ENCODE measurements around the gene MCU.

The MCU gene

DNA sequence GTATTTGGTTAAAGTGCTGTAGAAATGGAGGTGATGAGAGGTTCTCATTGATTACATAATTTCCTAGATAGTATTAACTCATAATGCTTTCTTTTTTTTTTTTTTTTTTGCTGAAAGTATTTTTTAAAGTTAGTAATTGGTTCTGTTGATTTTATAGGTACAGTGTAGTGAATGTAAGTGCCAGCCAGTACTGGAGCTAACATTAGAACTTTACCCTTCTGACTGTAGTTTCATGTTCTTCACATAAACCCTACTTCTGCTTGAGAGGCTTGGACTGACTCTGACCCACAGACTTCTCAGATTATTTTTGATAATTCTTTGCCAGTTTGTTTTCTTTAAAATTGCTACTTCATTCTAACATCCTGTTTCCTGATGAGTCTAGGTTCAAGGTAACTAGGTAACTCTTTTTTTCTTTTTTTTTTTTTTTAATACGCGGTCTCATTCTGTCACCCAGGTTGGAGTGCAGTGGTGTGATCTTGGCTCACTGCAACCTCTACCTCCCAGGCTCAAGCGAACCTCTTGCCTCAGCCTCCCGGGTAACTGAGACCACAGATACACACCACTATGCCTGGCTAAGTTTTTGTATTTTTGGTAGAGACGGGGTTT, 109.4 kb downstream of the MCU start:
- peaks cover 19% of the 10 kb centered on the region for H3K4me1 ChIP-seq (ENCODE audit: insufficient read depth, low read length)
- no peak overlapping the region for H3K9ac ChIP-seq (ENCODE audit: low read depth, low read length)
- no peaks in the 10 kb centered on the region for H3K36me3 ChIP-seq (ENCODE audit: insufficient read depth, low read length)
- no peaks in the 10 kb centered on the region for H3K9me3 ChIP-seq (ENCODE audit: control insufficient read depth, insufficient read depth, low read length)

DNA sequence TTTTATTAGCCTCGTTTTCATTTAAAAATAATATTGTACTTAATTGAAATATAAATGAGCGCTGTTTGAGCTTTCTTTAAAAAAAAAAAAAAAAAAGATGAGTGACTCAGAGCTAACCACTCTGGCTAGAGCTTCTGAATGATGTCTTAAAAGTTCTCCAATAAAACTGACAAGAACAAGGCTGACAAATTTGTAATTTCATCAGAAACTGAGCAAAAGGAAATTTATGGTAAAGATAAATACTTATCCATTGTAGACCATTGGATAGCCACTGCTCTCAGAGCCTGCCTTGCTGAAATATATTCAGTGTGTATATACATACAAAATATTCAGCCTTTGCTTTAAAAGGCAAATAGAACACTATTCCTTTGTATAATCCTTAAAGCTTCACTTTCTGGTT, 110.4 kb downstream of the MCU start:
- H3K36me3 ChIP-seq (ENCODE audit: insufficient read depth, low read length): no peaks in the 10 kb centered on the region
- no peaks in the 10 kb centered on the region for H3K9me3 ChIP-seq (ENCODE audit: control insufficient read depth, insufficient read depth, low read length)
- H3K9ac ChIP-seq (ENCODE audit: low read depth, low read length): no peak overlapping the region
- peaks cover 19% of the 10 kb centered on the region for H3K4me1 ChIP-seq (ENCODE audit: insufficient read depth, low read length)

DNA sequence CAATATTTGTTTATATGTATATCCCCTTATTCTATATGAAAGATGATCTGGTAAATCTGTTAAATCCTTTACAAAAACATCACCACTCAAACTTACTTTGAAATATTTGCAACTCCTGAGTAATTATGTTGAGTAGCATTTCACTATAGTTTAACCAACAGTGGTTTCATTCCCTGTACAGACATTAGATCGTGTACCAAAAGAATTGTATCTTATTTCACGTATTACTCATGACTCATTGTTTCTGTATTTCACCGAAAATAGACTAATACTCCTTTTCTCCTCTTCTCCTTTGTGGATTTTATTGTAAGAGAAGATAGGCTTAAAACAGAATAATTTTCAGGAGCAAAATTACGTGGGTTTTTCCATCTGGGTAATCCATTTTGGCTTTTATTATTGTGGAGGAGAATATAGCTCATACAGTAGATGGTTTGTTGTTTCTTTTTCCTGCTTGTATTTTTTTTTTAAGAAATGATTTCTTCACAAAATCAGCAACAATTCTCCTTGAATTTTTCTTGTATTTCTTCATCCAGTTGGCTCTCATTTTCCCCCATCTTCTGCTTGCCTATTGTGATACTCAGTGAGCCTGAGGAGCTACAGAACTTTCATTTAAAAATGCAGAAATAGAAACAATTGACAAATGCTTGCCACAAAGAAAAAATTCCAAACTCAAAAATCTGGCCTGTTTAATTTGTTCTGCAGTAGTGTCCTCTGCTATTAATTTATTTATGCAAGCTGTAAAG, 111.0 kb downstream of the MCU start:
- Histone ChIP-seq H3K9ac (ENCODE audit: low read depth, low read length) (no peak overlapping the region), H3K36me3 (ENCODE audit: insufficient read depth, low read length) (no peaks in the 10 kb centered on the region), H3K4me1 (ENCODE audit: insufficient read depth, low read length) (peaks cover 19% of the 10 kb centered on the region), H3K9me3 (ENCODE audit: control insufficient read depth, insufficient read depth, low read length) (no peaks in the 10 kb centered on the region)

DNA sequence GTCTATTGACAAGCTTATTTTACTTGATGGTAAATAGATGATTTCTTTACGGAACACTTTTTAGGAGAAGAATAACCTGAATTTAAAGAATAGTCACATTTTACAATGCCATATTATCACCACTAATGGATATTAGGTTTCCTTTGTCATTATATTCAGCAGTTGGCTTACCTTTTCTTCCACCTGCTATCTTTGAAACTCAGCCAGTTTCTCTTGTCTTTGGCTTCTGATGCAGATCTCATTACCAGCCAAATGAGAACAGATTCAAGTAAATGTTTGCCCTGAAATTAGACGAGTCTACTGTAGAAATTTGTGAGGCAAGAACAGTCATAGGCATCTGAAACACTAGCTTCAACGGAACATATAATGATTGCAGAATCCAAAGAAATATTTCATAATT, 116.1 kb downstream of the MCU start:
- Histone ChIP-seq H3K9me3 (ENCODE audit: control insufficient read depth, insufficient read depth, low read length) (no peaks in the 10 kb centered on the region), H3K36me3 (ENCODE audit: insufficient read depth, low read length) (no peaks in the 10 kb centered on the region), H3K9ac (ENCODE audit: low read depth, low read length) (no peak overlapping the region), H3K4me1 (ENCODE audit: insufficient read depth, low read length) (peaks cover under 1% of the 10 kb centered on the region; the same call in 1 of the 2 replicates)

DNA sequence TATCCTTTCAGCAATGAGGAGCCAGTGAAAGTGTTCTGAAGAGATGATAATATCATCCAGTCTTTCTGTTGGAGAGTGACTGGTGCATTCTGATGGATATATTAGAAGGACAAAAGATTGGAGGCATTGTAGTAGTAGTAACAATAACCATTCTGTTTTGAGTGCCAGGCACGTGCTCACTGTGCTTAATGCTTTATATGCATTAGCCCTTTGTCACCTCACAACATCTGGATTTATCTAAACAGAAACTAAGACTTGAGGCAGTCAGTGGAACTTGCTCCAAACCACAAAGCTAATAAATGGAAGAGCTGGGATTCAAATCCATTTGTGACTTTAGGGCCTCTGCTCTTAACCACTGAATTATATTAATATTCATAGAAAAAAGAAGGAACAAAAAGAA, 117.1 kb downstream of the MCU start:
- Histone ChIP-seq H3K9ac (ENCODE audit: low read depth, low read length) (no peak overlapping the region), H3K9me3 (ENCODE audit: control insufficient read depth, insufficient read depth, low read length) (no peaks in the 10 kb centered on the region), H3K4me1 (ENCODE audit: insufficient read depth, low read length) (no peaks in the 10 kb centered on the region), H3K36me3 (ENCODE audit: insufficient read depth, low read length) (no peaks in the 10 kb centered on the region)

DNA sequence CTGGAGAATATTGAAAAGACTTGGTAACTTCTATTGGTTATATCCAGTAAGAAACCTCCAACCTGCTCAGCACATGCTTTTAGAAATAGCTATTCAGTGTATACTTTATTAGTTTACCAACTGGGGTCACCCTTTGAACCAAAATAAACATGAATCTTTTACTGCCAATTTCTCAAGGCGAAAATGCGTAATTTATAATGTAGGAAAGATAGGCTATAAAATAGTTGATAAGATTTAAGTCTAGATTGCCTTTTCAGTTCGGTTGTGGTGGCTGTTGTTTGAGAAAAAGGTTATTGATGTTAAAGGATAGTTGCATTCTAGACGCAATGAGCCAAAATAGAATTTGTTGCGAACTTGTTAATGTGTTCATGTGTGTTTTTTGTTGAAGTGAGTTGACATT, 119.0 kb downstream of the MCU start:
- Histone ChIP-seq H3K9ac (ENCODE audit: low read depth, low read length) (no peak overlapping the region), H3K36me3 (ENCODE audit: insufficient read depth, low read length) (no peaks in the 10 kb centered on the region), H3K4me1 (ENCODE audit: insufficient read depth, low read length) (no peaks in the 10 kb centered on the region), H3K9me3 (ENCODE audit: control insufficient read depth, insufficient read depth, low read length) (no peaks in the 10 kb centered on the region)

DNA sequence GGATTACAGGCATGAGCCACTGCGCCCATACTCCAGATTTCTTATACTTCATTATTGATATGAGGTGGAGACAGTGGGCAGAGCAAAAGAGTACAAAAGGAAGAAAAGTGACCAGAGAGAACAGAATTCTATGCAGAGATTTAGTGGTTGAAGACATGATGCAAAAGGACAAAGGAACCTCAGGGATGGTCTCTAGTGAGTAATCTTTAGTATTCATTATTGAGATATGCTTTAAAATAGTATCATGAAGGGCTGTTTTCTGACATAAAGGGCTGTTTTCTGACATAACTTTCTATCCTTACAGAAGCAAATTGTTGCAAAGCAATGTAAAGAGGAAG, 120.4 kb downstream of the MCU start:
- Histone ChIP-seq H3K9ac (ENCODE audit: low read depth, low read length) (no peak overlapping the region), H3K4me1 (ENCODE audit: insufficient read depth, low read length) (no peaks in the 10 kb centered on the region), H3K36me3 (ENCODE audit: insufficient read depth, low read length) (no peaks in the 10 kb centered on the region), H3K9me3 (ENCODE audit: control insufficient read depth, insufficient read depth, low read length) (no peaks in the 10 kb centered on the region)

DNA sequence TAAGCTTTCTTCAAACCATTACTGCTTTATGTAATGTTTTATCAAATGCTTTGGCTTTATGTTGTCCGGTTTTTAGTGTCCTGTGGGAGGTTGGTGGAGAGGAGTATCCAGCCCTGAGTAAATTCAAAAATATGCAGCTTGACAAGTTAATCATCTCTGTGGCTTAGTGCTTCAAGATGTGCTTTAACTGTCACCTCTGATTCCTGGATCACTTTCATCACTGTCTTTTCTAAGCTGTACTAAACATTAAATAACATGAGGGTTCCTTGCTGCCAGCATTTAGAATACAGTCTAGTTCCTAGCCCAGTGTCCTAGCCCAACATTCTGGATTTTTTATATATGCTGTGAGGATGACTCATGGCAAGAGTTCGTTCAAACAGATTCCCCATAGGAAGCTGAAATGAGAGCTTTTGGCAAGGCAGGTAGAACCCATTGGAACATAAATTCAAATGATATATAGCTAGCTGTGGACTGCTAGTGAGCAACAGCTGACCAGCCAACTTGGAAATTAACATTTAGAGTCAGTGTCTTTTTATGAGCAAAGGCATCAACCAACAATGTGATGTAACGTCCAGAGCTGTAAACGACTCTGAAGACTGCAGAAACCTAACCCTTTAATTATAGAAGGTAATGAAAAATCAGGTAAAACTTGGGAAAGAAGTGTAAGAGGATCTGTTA, 120.9 kb downstream of the MCU start:
- H3K4me1 ChIP-seq (ENCODE audit: insufficient read depth, low read length): no peaks in the 10 kb centered on the region
- H3K36me3 ChIP-seq (ENCODE audit: insufficient read depth, low read length): no peaks in the 10 kb centered on the region
- H3K9me3 ChIP-seq (ENCODE audit: control insufficient read depth, insufficient read depth, low read length): no peaks in the 10 kb centered on the region
- H3K9ac ChIP-seq (ENCODE audit: low read depth, low read length): no peak overlapping the region

DNA sequence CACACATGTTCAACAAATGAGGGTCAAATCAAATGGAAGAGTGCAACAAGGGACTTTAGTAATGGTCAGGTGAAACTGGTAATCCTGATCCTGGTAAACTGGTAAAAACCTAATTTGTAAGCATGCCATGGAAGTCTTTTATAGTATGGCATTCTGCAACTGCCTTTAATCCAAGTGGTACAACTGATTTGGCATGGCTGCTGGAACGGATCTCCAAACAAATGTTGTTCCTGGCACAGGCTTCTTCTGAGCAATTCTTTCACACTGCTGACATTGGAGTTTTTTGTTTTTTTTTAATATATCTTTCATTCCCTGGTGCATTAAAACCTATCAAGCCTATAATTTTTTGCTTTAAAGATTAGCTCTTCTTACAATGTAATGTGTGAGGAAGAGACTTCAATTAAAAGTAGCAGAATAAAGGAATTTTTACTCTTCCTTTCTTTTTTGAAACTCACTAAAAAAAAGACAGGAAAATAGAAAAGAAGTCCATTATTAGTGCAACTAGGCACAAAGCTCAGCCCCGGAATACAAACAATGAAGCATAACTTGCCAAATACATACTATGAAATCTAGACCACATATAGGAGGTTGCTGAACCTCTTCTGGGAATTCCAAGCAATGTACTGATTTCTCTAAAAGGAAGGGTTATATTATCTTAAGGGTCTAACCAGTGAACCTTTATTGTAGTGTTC, 122.3 kb downstream of the MCU start:
- Histone ChIP-seq H3K4me1 (ENCODE audit: insufficient read depth, low read length) (no peaks in the 10 kb centered on the region), H3K36me3 (ENCODE audit: insufficient read depth, low read length) (no peaks in the 10 kb centered on the region), H3K9me3 (ENCODE audit: control insufficient read depth, insufficient read depth, low read length) (no peaks in the 10 kb centered on the region), H3K9ac (ENCODE audit: low read depth, low read length) (no peak overlapping the region)

DNA sequence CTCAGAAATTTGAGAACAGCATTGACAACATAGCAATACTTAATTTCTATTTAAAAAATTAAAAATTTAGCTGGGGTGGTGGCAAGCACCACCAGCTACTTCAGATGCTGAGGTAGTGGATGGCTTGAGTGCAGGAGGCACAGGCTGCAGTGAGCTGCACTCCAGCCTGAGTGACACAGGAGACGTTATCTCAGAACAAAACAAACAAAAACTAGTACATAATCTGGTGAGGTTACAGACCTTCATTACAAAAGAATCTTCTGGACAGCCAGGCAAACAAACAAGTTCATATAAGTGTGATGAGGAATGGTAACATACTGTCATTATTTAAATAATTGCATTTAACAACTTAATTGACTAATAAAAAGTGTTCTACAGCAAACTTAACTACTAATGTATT, 124.6 kb downstream of the MCU start:
- Histone ChIP-seq H3K4me1 (ENCODE audit: insufficient read depth, low read length) (no peaks in the 10 kb centered on the region), H3K36me3 (ENCODE audit: insufficient read depth, low read length) (no peaks in the 10 kb centered on the region), H3K9me3 (ENCODE audit: control insufficient read depth, insufficient read depth, low read length) (no peaks in the 10 kb centered on the region), H3K9ac (ENCODE audit: low read depth, low read length) (no peak overlapping the region)

DNA sequence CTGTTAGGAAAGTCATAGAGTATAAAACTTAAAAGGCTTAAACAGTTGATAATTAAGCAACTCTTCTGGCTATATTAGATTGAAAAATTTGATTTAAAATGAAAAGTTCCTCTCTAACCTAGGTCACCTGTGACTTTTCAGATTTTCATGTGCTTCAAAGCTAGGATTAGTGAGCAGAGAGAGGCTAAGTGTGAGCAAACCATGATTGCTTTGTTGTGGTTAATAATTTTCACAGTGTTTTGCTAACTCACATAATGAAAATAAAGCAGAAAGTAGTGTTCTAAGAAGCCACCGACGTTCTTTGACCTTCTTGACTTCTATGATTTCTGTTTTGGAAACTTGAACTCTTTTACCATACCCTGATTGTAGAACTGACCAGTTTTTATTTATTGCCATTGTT, 126.1 kb downstream of the MCU start:
- Histone ChIP-seq H3K9ac (ENCODE audit: low read depth, low read length) (no peak overlapping the region), H3K4me1 (ENCODE audit: insufficient read depth, low read length) (no peaks in the 10 kb centered on the region), H3K36me3 (ENCODE audit: insufficient read depth, low read length) (no peaks in the 10 kb centered on the region), H3K9me3 (ENCODE audit: control insufficient read depth, insufficient read depth, low read length) (no peaks in the 10 kb centered on the region)

DNA sequence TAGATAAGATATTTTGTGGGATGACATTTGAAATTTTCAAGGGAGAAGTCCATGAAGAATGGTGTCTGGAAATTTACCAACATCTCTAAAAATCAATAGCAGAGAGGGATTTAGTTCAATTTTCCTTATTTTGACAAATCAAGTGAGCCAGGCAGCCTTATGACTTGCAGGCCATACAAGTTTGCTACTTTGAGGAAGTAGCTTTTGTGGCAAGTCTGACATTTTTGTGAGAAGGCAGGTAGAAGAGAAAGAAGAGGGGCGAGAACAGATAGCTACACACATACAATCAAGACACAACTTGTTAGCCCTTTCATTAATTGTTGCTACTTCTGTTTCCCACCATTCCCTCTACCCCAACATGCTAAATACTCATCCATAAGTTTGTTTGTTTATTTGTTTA, 127.1 kb downstream of the MCU start:
- no peaks in the 10 kb centered on the region for H3K9me3 ChIP-seq (ENCODE audit: control insufficient read depth, insufficient read depth, low read length)
- no peaks in the 10 kb centered on the region for H3K4me1 ChIP-seq (ENCODE audit: insufficient read depth, low read length)
- H3K36me3 ChIP-seq (ENCODE audit: insufficient read depth, low read length): no peaks in the 10 kb centered on the region
- H3K9ac ChIP-seq (ENCODE audit: low read depth, low read length): no peak overlapping the region

DNA sequence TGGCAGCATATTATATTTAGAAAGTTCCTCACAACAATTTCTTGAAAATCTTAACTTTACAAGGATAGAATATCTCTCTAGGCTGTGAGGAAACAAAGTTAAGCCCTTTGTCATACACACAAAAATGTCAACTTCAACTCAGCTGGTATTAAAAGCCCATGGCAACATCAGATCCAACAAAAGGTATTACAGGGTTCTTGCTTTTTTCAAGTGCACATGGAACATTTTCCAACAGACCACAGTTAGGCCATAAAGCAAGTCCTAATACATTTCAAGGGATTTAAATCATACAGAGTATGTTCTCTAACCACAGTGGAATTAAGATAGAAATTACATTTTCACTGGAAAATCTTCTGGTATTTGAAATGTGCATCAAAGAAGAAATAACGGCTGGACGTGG, 129.7 kb downstream of the MCU start:
- Histone ChIP-seq H3K9me3 (ENCODE audit: control insufficient read depth, insufficient read depth, low read length) (no peaks in the 10 kb centered on the region), H3K9ac (ENCODE audit: low read depth, low read length) (no peak overlapping the region), H3K36me3 (ENCODE audit: insufficient read depth, low read length) (no peaks in the 10 kb centered on the region), H3K4me1 (ENCODE audit: insufficient read depth, low read length) (peaks cover 11% of the 10 kb centered on the region; the same call in 1 of the 2 replicates)

DNA sequence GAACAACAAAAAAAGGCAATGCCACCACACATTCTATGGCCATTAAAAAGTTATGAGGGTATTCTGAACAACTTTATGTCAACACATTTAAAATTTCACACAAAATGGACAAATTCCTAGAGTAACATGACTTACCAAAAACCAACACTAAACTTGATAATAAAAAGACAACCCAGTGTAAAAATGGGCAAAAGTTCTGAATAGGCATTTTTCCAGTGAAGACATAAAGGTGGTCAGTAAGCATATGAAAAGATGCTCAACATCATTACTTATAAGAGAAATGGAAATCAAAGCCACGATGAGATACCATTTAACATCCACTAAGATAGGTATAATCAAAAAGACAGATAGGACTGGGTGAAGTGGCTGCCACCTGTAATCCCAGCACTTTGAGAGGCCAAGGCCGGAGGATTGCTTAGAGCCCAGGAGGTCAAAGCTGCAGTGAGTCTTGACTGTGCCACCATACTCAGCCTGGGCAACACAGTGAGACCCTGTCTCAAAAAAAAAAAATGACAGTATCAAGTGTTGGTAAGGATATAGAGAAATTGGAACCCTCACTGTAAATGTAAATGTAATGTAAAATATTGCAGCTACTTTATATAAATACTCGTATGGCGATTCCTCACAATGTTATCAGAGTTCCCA, 130.5 kb downstream of the MCU start:
- H3K36me3 ChIP-seq (ENCODE audit: insufficient read depth, low read length): no peaks in the 10 kb centered on the region

More for the DNA sequence above, 130.5 kb downstream of the MCU start:
- no peak overlapping the region for H3K9ac ChIP-seq (ENCODE audit: low read depth, low read length)
- peaks cover 13% of the 10 kb centered on the region; the same call in 1 of the 2 replicates for H3K4me1 ChIP-seq (ENCODE audit: insufficient read depth, low read length)
- no peaks in the 10 kb centered on the region for H3K9me3 ChIP-seq (ENCODE audit: control insufficient read depth, insufficient read depth, low read length)

All from ES-I3 (cell line).